GM19463 (cell line): Measurements from ENCODE around the gene FOXI1.

Source experiments
- ATAC-seq: cut with Tn5 transposase; IDR thresholded peaks from one replicate; pipeline ENCODE4 v1.9.1; 2021; ENCODE audit warnings: mild to moderate bottlenecking, moderate library complexity; ENCODE audit not compliant: unreplicated experiment

FOXI1 gene

DNA sequence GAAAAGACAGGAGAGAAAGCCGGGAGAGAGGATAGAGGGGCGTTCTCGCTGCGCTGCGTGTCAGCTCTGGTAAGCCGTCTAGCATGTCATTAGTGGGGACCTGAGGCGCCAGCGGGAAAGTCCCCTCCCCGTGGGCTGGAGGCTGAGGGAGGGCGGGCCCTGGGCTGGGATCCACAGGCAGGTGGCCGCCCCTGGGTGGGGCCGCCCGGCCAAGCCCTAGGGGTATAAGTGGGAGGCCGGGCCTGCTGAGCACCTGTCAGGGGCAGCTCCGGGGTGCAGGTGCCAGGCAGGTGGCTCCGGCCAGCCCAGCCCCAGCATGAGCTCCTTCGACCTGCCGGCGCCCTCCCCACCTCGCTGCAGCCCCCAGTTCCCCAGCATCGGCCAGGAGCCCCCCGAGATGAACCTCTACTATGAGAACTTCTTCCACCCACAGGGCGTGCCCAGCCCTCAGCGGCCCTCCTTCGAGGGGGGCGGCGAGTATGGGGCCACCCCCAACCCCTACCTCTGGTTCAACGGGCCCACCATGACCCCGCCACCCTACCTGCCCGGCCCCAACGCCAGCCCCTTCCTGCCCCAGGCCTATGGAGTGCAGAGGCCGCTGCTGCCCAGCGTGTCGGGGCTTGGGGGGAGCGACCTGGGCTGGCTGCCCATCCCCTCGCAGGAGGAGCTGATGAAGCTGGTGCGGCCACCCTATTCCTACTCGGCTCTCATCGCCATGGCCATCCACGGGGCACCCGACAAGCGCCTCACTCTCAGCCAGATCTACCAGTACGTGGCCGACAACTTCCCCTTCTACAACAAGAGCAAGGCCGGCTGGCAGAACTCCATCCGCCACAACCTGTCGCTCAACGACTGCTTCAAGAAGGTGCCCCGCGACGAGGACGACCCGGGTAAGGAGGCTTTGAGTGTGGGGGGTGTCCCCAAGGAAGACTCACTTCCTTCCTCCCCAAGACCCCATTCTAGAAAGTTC is at the start of gene FOXI1:
Gene FOXI1 (plus strand): TSS at position 256 of the 970 bp plus-strand sequence. CDS start 61 bp downstream, at position 317.
- no peak for ATAC-seq

DNA sequence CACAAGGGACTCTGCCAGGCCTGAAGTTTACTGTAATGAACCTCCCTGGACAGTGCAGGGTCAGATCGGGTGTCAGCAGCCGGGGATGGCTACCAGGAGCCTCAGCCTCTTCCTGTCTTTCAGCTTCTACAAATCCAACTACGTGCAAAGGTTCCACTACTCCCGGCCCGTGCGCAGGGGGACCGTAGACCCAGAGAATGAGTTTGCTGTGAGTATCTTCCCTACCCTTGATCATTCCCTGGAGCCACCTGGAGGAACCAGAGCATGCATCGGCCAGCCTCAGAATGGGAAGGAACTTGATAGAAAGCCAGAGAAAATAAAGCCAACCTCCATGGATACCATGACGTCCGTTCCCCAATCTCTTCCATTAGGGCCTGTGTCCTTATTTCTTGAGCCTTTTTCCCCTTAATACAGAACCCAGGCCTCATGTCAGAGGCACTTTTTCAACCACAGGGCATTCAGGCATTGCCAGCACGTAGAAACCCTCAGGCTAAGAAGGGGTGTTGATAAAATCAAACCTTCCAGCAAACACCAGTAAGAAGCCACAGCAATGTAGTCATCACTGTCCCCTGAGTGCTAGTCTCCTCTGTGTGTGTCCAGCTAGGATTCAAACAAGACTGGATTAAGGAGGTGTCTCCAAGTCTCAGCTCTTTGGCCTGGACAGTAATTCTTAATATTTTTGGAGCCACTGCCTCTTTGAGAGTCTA is 49.0 kb upstream of the FOXI1 start:
- ATAC-seq = no peak

DNA sequence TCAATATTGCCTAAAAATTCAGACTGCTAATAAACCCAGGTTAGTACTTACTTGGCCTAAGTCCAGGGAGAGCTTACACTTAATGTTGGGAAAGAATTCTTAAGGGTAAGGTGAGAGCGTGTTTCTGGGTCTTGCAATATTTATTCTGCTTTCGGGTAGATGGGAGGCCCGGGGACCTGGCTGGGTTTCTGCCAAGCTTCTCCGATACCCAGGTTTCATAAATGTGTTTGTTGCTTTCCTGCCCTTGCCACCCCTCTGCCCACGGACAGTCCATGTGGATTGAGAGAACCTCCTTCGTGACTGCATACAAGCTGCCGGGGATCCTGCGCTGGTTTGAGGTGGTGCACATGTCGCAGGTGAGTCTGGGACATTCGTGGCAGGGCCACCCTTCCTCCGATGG is 48.4 kb upstream of the FOXI1 start:
- no peak for ATAC-seq

DNA sequence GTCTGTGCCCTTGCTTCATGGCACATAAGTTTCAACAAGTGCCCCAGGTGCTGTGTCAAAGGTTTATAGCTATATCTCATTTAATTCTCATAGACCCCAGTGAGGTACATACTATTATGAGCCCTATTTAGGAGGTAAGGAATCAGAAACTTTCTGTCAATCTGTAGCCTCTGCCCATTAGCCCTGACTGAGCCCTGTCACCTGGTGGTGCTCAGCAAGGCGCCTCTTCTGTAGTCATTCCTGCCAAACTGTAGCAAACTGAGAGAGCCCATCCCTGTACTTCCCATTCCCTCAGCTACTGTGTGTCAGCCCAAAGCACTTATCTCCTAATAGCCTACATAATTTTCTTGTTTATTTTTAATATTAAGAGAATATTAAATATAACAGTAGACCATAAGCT is 46.5 kb upstream of the FOXI1 start:
- ATAC-seq = no peak

DNA sequence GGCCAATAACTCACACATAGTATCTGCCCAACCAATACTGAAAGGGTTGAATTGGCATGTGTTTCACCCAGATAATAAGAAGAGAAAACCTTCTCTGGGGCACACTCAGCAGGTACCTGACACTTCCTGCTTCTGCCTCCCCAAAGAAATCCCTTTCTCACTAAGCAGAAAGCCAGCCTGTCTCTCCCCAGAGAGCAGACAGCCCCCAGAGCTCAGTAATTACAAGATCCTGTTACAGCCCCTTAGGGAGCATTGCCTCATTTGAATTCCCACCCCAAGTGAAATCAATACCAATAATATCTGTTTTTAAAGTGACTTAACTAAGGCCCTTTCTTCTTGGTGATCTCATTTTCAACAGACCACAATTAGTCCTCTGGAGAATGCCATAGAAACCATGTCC is 38.5 kb upstream of the FOXI1 start:
- no peak for ATAC-seq

DNA sequence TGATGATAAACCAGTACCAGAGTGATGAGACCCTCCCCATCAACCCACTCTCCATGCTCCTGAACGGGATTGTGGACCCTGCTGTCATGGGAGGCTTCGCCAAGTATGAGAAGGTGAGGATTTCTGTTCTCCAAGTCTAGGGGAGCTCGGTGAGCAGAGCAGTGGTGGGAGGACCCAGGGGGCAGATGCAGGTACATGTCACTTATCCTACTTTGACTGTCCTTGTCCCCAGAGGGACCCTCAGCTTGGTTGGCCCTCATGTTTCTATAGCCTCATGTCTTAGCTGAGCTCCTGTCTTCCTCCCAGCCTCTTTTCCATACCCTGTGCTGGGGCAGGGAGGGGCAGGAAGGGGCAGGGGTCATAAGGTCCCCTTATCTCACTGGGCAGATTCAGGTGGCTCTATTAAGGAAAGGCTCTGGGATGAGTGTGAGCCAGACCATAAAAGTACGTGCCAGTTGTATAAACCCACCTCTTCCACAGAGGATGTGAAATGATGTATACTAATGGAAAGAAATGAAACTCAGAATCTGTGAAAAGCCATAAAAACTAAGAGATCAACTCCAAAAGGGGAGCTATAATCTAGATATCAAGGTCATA is 38.0 kb upstream of the FOXI1 start:
- no peak for ATAC-seq

DNA sequence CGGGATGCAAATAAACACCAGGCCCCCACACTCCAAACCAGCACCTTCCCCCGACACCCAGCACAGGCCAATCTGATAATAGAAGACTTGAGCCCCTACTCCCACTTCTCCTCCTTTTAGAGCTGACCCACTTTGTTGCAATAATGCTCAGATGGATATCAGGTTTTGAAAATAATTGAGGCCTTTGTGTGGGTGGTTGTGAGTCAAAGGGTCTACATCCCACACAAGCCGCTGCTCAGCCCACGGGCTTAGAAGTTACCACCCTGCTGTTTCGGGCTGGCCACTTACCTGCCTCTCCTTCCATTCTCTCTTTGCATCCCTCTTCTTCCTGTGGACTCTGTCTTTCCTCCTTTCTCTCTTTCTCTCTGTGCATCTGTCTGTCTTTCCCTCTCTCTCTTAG is 36.2 kb upstream of the FOXI1 start:
- ATAC-seq = no peak

DNA sequence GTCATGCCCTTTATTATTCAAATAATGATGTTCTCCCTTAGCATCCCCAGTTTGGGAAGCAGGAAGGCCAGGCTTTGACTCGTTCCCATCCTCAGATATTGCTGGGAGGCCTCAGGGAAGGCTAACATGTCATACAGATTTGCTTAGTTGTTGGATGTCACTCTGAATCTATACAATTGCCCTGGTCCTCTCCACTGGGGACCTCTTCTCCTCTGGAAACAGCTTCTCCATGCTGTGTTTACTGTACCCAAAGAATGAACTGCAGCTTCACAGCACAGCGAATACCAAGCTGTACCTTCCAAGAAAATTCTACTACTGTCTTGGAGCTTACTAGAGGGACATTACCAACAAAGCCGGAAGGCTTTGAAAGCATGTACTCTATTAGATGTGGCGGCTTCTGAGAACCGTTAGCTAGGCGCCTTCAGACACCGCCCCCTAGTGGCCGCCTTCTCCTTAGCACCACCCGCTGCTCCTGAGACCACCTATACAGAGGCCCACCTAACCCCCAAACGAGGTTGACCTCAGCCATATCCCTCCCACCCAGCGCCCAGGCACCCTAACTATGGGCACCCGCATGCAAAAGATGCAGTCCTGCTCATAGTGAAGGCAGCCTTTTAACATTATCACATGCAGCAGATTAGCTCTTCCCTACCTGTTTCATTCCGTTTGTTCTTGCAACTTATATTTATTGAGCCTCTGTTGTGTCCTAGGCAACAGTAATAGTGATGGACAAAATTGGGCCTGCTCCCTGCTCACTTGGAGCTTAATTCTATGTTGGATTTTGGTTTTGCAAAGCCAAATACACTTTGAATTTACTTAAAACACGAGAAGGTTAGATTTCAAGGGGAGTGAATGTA is 34.9 kb upstream of the FOXI1 start:
- no peak for ATAC-seq

DNA sequence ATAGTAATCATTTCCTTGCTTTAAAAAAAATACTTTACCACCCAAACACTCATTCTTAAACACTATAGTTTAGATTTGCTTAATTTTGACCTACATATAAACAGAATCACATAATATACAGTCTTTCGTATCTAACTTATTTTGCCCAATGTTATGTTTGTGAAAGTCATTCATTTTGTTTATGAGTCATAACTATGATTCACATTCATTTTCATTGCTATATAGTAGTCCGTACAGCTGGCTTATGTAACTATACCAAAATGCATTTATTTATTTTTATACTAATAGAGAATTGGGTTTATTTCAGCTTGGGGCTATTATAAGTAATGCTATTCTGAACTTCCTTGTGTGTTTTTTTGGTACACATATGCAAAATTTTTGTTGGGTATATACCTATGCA is 33.9 kb upstream of the FOXI1 start:
- ATAC-seq = no peak

DNA sequence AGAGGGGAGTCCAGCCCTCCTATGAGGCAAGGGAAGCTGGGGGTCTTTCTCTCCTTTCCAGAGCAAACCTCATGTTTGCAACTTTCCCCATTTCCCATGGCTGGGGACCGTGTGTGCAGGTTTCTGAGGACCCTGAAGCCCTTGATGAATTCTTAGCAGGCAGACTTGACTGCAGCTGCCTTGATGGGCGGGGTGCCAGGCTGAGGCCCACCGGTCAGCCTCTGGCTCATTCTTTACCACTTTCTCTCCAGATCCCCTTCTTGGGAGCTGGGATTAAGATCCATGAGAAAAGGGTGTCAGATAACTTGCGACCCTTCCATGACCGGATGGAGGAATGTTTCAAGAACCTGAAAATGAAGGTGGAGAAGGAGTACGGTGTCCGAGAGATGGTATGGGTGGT is 30.0 kb upstream of the FOXI1 start:
- no peak for ATAC-seq

DNA sequence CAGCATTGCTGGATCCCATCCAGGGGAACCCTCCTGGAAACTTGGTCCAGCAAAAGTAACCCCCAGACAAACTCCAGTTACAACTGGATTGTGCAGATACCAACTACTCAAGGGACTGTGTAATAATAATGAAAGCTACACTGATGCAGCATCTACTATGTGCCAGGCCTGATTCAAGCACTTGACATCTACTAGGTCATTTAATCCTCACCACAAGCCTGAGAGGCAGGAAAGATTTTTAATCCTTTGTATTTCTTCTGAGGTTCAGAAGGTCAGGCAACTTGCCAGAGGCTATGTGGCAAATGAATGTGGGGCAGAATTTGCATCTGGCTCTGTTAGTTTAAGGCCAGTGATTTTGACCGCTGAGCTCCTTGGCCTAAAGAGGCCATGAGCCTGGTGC is 29.5 kb upstream of the FOXI1 start:
- ATAC-seq = no peak

DNA sequence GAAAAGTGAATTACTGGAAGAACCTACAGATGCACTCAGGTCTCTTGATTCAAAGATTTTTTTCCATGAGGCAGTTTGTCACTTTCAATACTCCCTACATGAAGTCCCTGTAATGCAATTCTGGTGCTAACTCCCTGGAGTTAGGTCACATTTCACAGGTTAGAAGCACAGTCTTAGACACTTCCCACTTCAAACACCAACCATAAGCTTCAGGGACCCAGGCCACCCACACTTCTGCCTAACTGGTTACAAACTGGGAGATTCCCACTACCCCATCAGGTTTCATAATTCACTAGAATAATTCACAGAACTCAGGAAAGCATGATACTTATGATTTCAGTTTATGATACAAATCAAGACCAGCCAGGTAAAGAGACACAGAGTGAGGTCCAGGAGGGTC is 29.0 kb upstream of the FOXI1 start:
- ATAC-seq = no peak

DNA sequence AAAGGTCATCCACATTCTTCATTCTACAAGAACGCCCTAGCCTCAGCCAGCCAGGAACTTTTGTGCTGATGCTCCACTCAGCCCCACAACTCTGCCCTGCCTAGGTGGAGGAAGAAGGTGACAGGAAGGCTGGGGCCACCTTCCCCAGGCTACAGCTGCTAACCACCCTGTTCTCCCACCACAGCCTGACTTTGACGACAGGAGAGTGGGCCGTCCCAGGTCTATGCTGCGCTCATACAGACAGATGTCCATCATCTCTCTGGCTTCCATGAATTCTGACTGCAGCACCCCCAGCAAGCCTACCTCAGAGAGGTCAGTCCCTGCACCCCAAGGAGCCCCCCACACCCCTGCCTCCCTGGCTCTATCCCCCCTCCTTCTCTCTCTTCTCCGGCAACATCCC is 28.2 kb upstream of the FOXI1 start:
- ATAC-seq = no peak

DNA sequence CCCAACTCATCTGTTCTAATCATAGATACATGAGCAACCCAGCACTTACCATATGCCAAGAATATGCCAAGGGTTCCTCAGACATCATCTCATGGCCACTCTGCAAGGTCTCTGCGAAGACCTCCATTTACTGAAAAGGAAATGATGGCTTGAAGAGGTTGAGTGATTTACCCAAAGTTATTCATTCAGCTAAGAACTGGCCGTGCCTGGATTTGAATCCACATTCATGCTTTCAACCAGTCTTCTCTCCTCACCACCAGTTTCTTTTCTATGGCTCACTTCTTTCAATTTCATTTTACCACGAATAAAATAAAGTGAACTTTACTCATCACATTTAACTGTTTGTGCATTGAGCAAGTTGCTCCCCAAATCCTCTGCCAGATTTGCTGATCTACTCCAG is 27.2 kb upstream of the FOXI1 start:
- ATAC-seq = no peak

DNA sequence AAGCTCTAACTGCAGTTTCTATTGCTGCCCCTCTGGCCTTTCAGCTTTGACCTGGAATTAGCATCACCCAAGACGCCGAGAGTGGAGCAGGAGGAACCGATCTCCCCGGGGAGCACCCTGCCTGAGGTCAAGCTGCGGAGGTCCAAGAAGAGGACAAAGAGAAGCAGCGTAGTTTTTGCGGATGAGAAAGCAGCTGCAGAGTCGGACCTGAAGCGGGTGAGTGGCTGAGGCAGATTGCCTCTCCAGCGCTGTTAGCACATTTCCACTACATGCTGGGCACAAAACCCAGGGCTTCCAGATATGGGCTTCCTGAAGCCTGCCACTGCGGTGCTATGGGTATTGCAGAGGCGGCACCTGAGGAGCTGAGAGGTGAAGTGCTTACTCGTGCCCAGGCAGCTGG is 26.8 kb upstream of the FOXI1 start:
- no peak for ATAC-seq

DNA sequence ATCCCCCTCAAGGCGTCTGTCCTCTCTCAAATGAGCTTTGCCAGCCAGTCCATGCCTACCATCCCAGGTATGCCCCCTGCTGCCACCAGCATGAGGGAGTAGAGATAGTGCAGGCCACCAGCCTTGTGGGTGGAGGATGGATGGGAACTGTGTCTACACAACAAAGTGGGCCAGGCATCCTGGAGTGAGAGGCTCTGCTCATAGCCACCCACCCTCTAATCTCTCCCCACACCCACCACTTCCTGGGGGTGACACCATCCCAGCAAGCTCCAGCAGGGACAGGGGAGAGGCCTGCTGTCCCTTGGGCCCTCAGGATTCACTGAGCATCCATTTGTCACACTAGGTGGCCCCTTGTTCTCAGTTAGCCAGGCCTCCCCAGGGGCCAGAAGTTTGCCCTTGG is 25.5 kb upstream of the FOXI1 start:
- no peak for ATAC-seq

DNA sequence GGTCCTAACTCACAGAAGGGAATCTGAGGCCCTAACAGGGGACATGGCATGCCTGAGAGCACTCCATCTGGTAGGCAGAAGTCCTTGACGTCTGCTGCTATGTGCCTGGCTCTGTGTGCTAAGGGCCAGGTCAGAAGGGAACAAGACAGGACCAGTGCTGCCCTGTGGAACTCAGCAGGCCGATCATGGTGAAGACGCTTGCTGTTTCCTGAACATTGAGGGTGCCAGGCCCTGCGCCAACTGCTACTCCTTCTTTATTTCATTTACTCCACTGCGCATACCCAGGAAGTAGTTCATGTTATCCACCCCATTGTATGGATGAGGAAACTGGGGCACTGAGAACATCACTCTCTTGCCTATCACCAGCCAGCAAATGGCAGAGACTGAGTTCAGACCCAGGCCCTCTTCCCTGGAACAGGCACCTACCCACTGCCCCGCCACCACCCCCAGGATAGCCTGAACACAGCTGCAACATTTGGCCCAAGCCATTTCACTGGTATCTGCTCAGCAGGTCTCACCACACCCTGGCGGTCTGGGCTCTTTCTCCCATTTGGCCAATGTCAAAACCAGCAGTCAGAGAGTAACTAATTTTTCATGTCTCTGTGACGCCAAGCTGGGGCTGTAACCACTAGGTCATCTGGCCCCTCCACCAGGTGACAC is 24.8 kb upstream of the FOXI1 start:
- ATAC-seq = no peak

DNA sequence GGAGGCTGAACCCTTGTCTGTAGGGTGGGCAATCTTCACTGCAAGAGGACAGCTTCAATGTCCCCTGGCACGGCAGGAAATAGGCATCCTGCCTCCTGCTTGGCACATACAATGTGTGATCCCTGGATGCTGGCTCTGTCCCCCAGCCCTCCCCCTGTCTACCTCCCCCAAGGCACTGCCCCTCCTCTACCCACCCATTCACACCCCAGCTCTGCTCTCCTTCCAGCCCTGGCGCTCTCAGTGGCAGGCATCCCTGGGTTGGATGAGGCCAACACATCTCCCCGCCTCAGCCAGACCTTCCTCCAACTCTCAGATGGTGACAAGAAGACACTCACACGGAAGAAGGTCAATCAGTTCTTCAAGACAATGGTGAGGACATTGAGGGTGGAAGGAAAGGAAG is 24.1 kb upstream of the FOXI1 start:
- ATAC-seq = no peak

DNA sequence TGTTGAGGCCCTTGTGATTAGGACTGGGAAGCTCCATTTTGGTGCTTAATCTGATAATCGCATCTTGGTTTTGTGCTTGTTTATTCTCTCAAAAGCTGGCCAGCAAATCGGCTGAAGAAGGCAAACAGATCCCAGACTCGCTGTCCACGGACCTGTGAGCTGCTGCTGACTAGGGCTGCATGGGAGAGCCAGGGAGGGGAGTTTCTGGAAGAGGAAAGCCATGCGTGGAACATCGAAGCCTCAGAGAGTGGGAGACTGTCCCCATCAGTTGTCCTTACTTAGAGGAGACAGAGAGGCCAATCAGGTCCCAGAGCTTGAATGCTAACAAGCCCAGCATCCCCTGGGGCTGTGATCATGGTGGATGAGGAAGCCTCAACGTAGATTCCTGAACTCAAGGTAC is 23.0 kb upstream of the FOXI1 start:
- no peak for ATAC-seq

DNA sequence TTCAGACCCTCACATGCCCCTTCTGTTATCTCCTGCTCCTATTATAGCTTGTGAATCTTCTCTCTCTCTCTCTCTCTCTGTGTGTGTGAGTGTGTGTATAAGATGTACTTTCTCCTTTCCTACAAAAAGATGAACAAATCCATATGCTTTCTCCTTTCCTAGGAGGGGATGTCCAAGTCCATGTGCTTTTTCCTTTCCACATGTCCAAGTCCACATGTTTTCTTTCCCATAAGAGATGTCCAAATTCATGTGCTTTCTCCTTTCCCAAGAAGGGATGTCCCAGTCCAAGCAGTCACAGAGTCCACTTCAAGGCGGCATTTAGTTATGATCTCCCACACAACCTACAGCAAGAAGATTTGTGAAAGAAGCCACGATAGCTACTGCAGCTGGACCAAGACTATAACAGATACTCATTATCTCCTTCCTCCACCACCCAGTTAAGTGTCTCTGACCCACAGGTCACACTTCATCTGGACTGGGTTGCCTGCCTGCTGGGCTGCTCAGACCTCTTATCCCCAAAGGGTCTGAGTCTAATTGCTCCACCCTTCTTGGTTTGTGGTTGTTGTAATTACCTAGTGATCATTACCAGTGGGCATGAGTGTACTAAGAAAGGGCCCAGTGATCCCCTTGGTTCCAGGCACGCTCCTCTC is 18.4 kb upstream of the FOXI1 start:
- ATAC-seq = no peak
